Activated naive CD4-positive, alpha-beta T cell treated with anti-CD3 and anti-CD28 coated beads, Interleukin-2, amount 50 U/mL, for 72 hours (primary cell): ENCODE data around the gene SYTL3. TPM values are rescaled to one million over a fixed set of nuclear protein-coding genes. Genes with fewer than 3 reads are reported as not detected.
A peak's percentile ranks its signal among the peaks of the same experiment; 100 is the strongest.

Experiments
- ATAC-seq, 2 donors: fragments of 150-1000 bp; cut with Tn5 transposase; 2 replicates each; pipeline ENCODE4 v1.10.0; 2021; ENCODE audit warnings: mild to moderate bottlenecking in 2 of 2, moderate library complexity in 2 of 2
- DNase-seq, 2 donors: peaks; one replicate each; pipeline ENCODE4 v3.0.0; 2021 to 2022; ENCODE audit warnings: low spot score in 2 of 2
- H3K27ac Mint-ChIP-seq, 2 donors: one replicate each; pipeline ENCODE4 v1.8.0; 2022; ENCODE audit warnings: mild to moderate bottlenecking in 2 of 2, mixed read lengths in 2 of 2
- H3K36me3 Mint-ChIP-seq, 2 donors: one replicate each; pipeline ENCODE4 v1.8.0; 2022; ENCODE audit warnings: mixed read lengths in 2 of 2
- H3K9me3 Mint-ChIP-seq, 2 donors: one replicate each; pipeline ENCODE4 v1.8.0; 2022; ENCODE audit warnings: mixed read lengths in 2 of 2
- total RNA-seq, 2 donors: library from RNA; stranded (reverse); gene quantifications; one replicate each; pipeline ENCODE4 v1.2.3, GENCODE V29; 2022

The SYTL3 gene
- total RNA-seq, 2 donors from 2014 or later: 122 to 143 TPM

- peak overlapping the region in 1 of 2 donors; percentile 58 for H3K27ac Mint-ChIP-seq
- DNase-seq: no peak
- ATAC-seq: no peak
- peaks cover 27 to 57% of the 10 kb centered on the region in 2 donors for H3K36me3 Mint-ChIP-seq
- H3K9me3 Mint-ChIP-seq: no peaks in the 10 kb centered on the region
Measured at GRCh38 chr6:158807515-158808441, 157.9 kb downstream of the SYTL3 start.

- ATAC-seq (no peak), DNase-seq (no peak)
- H3K36me3 Mint-ChIP-seq: peaks cover 33 to 63% of the 10 kb centered on the region in 2 donors
- H3K27ac Mint-ChIP-seq: peak overlapping the region in 1 of 2 donors; percentile 58
- H3K9me3 Mint-ChIP-seq: no peaks in the 10 kb centered on the region
Measured at GRCh38 chr6:158808442-158808833, 158.6 kb downstream of the SYTL3 start.

- Mint-ChIP-seq H3K27ac (no peak overlapping the region), H3K36me3 (peaks cover 33 to 70% of the 10 kb centered on the region in 2 donors), H3K9me3 (no peaks in the 10 kb centered on the region)
- DNase-seq (no peak), ATAC-seq (peak in 1 of 2 donors; percentile 10)
Measured at GRCh38 chr6:158808941-158809678, 159.3 kb downstream of the SYTL3 start.

GRCh38 chr6:158810155-158811095, 160.6 kb downstream of the SYTL3 start:
- Mint-ChIP-seq H3K9me3 (no peaks in the 10 kb centered on the region), H3K27ac (peak overlapping the region in 1 of 2 donors; percentile 15), H3K36me3 (peaks cover 38 to 83% of the 10 kb centered on the region in 2 donors)
- DNase-seq: no peak
- ATAC-seq: no peak

GRCh38 chr6:158812611-158813010, 162.8 kb downstream of the SYTL3 start:
- DNase-seq: peak in 1 of 2 donors; percentile 48
- no peak for ATAC-seq
- peaks cover 36 to 83% of the 10 kb centered on the region in 2 donors for H3K36me3 Mint-ChIP-seq
- H3K27ac Mint-ChIP-seq: peak overlapping the region; percentile 5 to 89
- no peaks in the 10 kb centered on the region for H3K9me3 Mint-ChIP-seq

- Mint-ChIP-seq H3K36me3 (peaks cover 35 to 83% of the 10 kb centered on the region in 2 donors), H3K9me3 (no peaks in the 10 kb centered on the region), H3K27ac (peak overlapping the region; percentile 5 to 89)
- ATAC-seq: peak in 1 of 2 donors; percentile 11
- peak in 1 of 2 donors; percentile 54 for DNase-seq
Measured at GRCh38 chr6:158813032-158813431, 163.2 kb downstream of the SYTL3 start.

Other genes with a start within 250 kb of the SYTL3 start
- 10 to 100 TPM; 11.9 to 12.3 TPM for gene TMEM181, start 90.0 kb upstream of the SYTL3 start, total RNA-seq
- 10 to 100 TPM; 51.4 to 91.0 TPM for gene DYNLT1, start 5.3 kb upstream of the SYTL3 start, total RNA-seq
- 100 to 1,000 TPM; 187 to 207 TPM for gene EZR, start 169.3 kb downstream of the SYTL3 start, total RNA-seq